ENCODE data around the gene GRM3. TPM values are rescaled to one million over a fixed set of nuclear protein-coding genes. Genes with fewer than 3 reads are reported as not detected.

Gene GRM3
- total and polyA plus RNA-seq, 2 donors (not counting 3 experiments of a cell fraction or from before 2014, with no cell fraction given): not detected

DNA sequence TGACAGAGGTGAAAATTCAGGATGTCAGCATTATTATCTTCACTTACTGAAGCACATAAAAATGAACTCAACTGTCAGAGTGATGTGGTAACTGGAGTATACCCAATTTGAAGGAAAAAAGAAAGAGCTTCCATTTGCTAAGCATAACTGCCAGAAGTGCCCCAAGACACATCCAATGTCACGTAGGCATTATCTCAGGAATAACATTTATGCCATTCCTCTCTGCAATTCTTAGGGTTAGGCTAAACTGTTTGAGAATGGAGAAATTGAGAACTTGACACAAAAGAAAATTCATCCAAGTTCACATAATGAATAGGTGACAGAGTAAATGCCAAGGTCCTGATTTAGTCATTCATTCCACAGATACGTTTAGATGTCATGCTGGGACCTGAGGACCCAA is 148.6 kb downstream of the GRM3 start:
- FAIRE-seq: no peak
- intact Hi-C loops (cut with micrococcal nuclease): no loop called here

More for the DNA sequence above, 148.6 kb downstream of the GRM3 start:
- ChIA-PET POLR2A (no interaction called here), CTCF (interaction anchor here (0.9 kb wide), 1 partner anchor 23 kb away, joined by 3 read pairs; no protein-coding TSS in a partner anchor)
- Histone ChIP-seq H2AFZ (ENCODE audit: low read depth, low read length) (no peak overlapping the region), H3K9ac (replicated peaks; ENCODE audit: extremely low read depth, insufficient read depth, low read length) (no peak overlapping the region), H3K9me3 (replicated peaks; ENCODE audit: control insufficient read depth, insufficient read depth, low read length) (no peaks in the 10 kb centered on the region), H3K27ac (ENCODE audit: insufficient read depth, low read depth, low read length) (no peak overlapping the region), H3K9me1 (replicated peaks; ENCODE audit: control insufficient read depth, extremely low read depth, insufficient read depth, low read length) (no peaks in the 10 kb centered on the region), H3K4me3 (replicated peaks in 1 of 3; ENCODE audit: insufficient read depth in 1 of 3, low read depth in 1 of 3, low read length in 3 of 3) (no peak overlapping the region), H3K4me2 (ENCODE audit: insufficient read depth, low read length) (no peak overlapping the region), H3K79me2 (ENCODE audit: control insufficient read depth, insufficient read depth, low read length) (no peaks in the 10 kb centered on the region), H3K4me1 (ENCODE audit: control insufficient read depth, extremely low read depth, insufficient read depth, low read length) (no peaks in the 10 kb centered on the region), H3K36me3 (ENCODE audit: control insufficient read depth in 2 of 2, extremely low read depth in 1 of 2, insufficient read depth in 2 of 2, low read length in 2 of 2) (no peaks in the 10 kb centered on the region), H4K20me1 (replicated peaks; ENCODE audit: control insufficient read depth, extremely low read depth, insufficient read depth, low read length) (no peaks in the 10 kb centered on the region), H3K27me3 (ENCODE audit: control insufficient read depth in 2 of 2, insufficient read depth in 2 of 2, low read length in 2 of 2) (no peaks in the 10 kb centered on the region)
- DNase-seq (ENCODE audit: low read depth, low spot score): no peak
- BruUV-seq (replicated peaks): no TSS peak
- no peak for TF ChIP-seq EZH2 (IDR thresholded peaks at IDR 0.05; ENCODE audit: borderline replicate concordance, low read depth, low read length, severe bottlenecking)
- TF ChIP-seq JUN (IDR thresholded peaks at IDR 0.05; ENCODE audit: borderline replicate concordance, insufficient read depth, insufficient read length, low read depth): no peak
- no peak for TF ChIP-seq POLR2AphosphoS5 (IDR thresholded peaks at IDR 0.05; ENCODE audit: insufficient read depth, low read depth, low read length)
- no peak for TF ChIP-seq MYC (IDR thresholded peaks at IDR 0.05; ENCODE audit: low read depth, low read length)
- TF ChIP-seq CTCF (IDR thresholded peaks at IDR 0.05; ENCODE audit: extremely low read depth in 1 of 2, insufficient read depth in 1 of 2, low read depth in 1 of 2, low read length in 2 of 2): no peak
- no peak for TF ChIP-seq FOS (IDR thresholded peaks at IDR 0.05; ENCODE audit: borderline replicate concordance, insufficient read depth, low read length)
- no peak for TF ChIP-seq POLR2A (IDR thresholded peaks at IDR 0.05; ENCODE audit: low read depth, low read length)
- TF ChIP-seq, protein P1, sequence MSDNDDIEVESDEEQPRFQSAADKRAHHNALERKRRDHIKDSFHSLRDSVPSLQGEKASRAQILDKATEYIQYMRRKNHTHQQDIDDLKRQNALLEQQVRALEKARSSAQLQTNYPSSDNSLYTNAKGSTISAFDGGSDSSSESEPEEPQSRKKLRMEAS (IDR thresholded peaks at IDR 0.05; ENCODE audit: insufficient read depth, insufficient read length): no peak
- no peak for TF ChIP-seq GATA2 (IDR thresholded peaks at IDR 0.05; ENCODE audit: insufficient read depth, insufficient read length, low read depth, low read length)
- dilution Hi-C loops (cut with MboI; ENCODE audit: extremely low pct_ligation_motif_present, low sequenced_read_pairs): no loop called here
